Fibroblast of lung (primary cell): ENCODE measurements around the gene CNOT3. TPM values are rescaled to one million over a fixed set of nuclear protein-coding genes. Genes with fewer than 3 reads are reported as not detected.

ENCODE experiments used
- DNase-seq, 2 donors: peaks; one replicate each; pipeline versions ENCODE4 v3.0.0 to v3.0.0-alpha.2; 2010; ENCODE audit warnings: low read depth in 2 of 2
- H2AFZ ChIP-seq: 2 replicates; pipeline ENCODE4 v1.5.1; 2012; ENCODE audit warnings: low read length, control low read depth, inconsistent platforms
- H3K27ac ChIP-seq: 2 replicates; pipeline ENCODE4 v1.5.1; 2011; ENCODE audit warnings: low read length, control low read depth; ENCODE audit not compliant: insufficient read depth
- H3K27me3 ChIP-seq: 2 replicates; pipeline ENCODE4 v1.5.1; 2011; ENCODE audit warnings: mild to moderate bottlenecking, low read length; ENCODE audit not compliant: control insufficient read depth, insufficient read depth
- H3K36me3 ChIP-seq: 2 replicates; pipeline ENCODE4 v1.5.1; 2011; ENCODE audit warnings: low read length; ENCODE audit not compliant: control insufficient read depth, insufficient read depth
- H3K4me1 ChIP-seq: 2 replicates; pipeline ENCODE4 v1.5.1; 2011; ENCODE audit warnings: low read length; ENCODE audit not compliant: control insufficient read depth, insufficient read depth; ENCODE audit errors: extremely low read depth
- H3K4me2 ChIP-seq: 2 replicates; pipeline ENCODE4 v1.5.1; 2011; ENCODE audit warnings: low read length, control low read depth; ENCODE audit not compliant: insufficient read depth; ENCODE audit errors: extremely low read depth
- H3K4me3 ChIP-seq, 4 experiments: fragments of 200-600 bp in 1 of 4; sonication (generic) in 1 of 4; replicated peaks in 1 of 4; 2 replicates each; pipeline ENCODE4 v1.5.1; 2011 to 2016; ENCODE audit warnings: low read length in 4 of 4, low read depth in 3 of 4, mild to moderate bottlenecking in 3 of 4, control low read depth in 2 of 4, inconsistent platforms in 1 of 4, mixed read lengths in 1 of 4; ENCODE audit not compliant: insufficient read depth in 1 of 4; ENCODE audit errors: control extremely low read depth in 1 of 4
- H3K79me2 ChIP-seq: 2 replicates; pipeline ENCODE4 v1.5.1; 2012; ENCODE audit warnings: mild to moderate bottlenecking, low read length, inconsistent platforms; ENCODE audit not compliant: control insufficient read depth, insufficient read depth
- H3K9ac ChIP-seq: 2 replicates; pipeline ENCODE4 v1.5.1; 2011; ENCODE audit warnings: mild to moderate bottlenecking, low read length, control low read depth; ENCODE audit not compliant: insufficient read depth
- H3K9me3 ChIP-seq: 2 replicates; pipeline ENCODE4 v1.5.1; 2012; ENCODE audit warnings: low read depth, low read length; ENCODE audit not compliant: control insufficient read depth, insufficient read depth
- H4K20me1 ChIP-seq: 2 replicates; pipeline ENCODE4 v1.5.1; 2011; ENCODE audit warnings: low read length; ENCODE audit not compliant: control insufficient read depth, insufficient read depth; ENCODE audit errors: extremely low read depth
- CTCF ChIP-seq, 2 donors: IDR thresholded peaks in 1 of 2; conservative IDR thresholded peaks in 1 of 2; 1 replicate in 1 of 2; 2 replicates in 1 of 2; pipeline ENCODE4 v1.5.1; 2011 to 2012; ENCODE audit warnings: low read length in 2 of 2, control low read depth in 1 of 2, inconsistent platforms in 1 of 2, low read depth in 1 of 2, mild to moderate bottlenecking in 1 of 2
- EZH2 ChIP-seq: IDR thresholded peaks from 2 replicates; pipeline ENCODE4 v1.5.1; 2012; ENCODE audit warnings: low read length, control low read depth, mild to moderate bottlenecking; ENCODE audit errors: missing control alignments
- polyA plus RNA-seq, 2 donors: library from polyadenylated mRNA; depleted of rRNA in 1 of 2; stranded (reverse) in 1 of 2; unstranded in 1 of 2; fragments of >200 nt; gene quantifications; 2 replicates each; pipeline ENCODE4 v1.2.1, GENCODE V29; 2011 to 2012; ENCODE audit warnings: missing spikeins in 1 of 2
- total RNA-seq: library from RNA; depleted of rRNA; stranded (reverse); fragments of >200 nt; gene quantifications from 2 replicates; pipeline ENCODE4 v1.2.1, GENCODE V29; 2014

Gene CNOT3
- total and polyA plus RNA-seq, 2 donors (not counting 1 experiment from before 2014, with no cell fraction given), result 10.4 to 10.7 TPM

- no peak for DNase-seq
- Histone ChIP-seq H3K4me2 (no peak overlapping the region), H3K36me3 (peaks cover 48% of the 10 kb centered on the region)
These were observed 16.3 kb downstream of the CNOT3 start for GRCh38 chr19:54153731-54154326.

DNA sequence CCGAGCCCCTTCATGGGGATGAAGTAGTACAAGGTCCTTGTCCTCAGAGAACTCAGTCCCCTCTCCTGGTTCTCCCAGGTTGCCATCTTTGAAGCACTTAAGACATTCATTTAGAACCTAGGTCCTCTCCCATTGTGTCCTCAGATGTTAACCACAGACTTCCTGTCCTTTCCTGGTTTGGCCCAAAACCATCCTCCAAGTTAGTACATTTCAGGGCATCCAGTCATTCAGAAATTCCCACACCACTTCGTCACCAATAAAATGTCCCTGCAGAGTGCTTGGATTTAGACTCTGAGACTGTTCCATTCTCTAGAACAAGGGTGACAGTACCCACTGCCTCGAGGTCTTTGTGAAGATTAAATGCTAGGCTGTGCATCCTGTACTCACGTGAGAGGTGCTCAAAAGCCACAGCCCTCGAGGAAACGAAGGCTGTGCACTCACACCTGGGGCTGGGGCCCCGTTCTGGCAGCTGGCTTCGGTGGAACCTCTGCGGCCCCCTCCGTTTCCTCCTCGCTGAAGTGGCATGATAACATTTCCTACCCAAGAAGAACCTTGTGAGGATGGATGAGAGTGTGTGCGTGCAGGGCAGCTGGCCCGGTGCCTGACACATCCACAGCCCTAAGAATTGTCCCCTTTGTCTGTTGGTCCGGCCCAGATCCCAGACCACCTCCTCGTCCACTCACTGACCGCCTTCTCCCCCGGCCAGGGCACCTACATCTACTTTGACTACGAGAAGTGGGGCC lies 17.2 kb downstream of the CNOT3 start:
- Histone ChIP-seq H4K20me1 (no peaks in the 10 kb centered on the region), H3K36me3 (peaks cover 47% of the 10 kb centered on the region), H3K4me1 (peaks cover 22% of the 10 kb centered on the region), H3K4me2 (no peak overlapping the region), H2AFZ (no peak overlapping the region), H3K27me3 (no peaks in the 10 kb centered on the region), H3K9me3 (no peaks in the 10 kb centered on the region), H3K27ac (peak overlapping the region; percentile 44), H3K9ac (no peak overlapping the region), H3K79me2 (peaks cover 8% of the 10 kb centered on the region), H3K4me3 (no peak overlapping the region)
- peak in 1 of 2 donors; percentile 67 for DNase-seq
- no peak for TF ChIP-seq EZH2
- no peak for TF ChIP-seq CTCF (conservative IDR thresholded peaks at IDR 0.05 in 1 of 2, IDR thresholded peaks at IDR 0.05 in 1 of 2; ENCODE audit: low read depth in 1 of 2, low read length in 2 of 2)

More at GRCh38 chr19:54153731-54154326, 16.3 kb downstream of the CNOT3 start:
- no peaks in the 10 kb centered on the region for H3K27me3 ChIP-seq
- no peak overlapping the region for H3K4me3 ChIP-seq
- no peaks in the 10 kb centered on the region for H3K9me3 ChIP-seq
- H3K4me1 ChIP-seq, result peaks cover 18% of the 10 kb centered on the region
- H3K9ac ChIP-seq, result no peak overlapping the region
- TF ChIP-seq EZH2 (no peak), CTCF (conservative IDR thresholded peaks at IDR 0.05 in 1 of 2, IDR thresholded peaks at IDR 0.05 in 1 of 2; ENCODE audit: low read depth in 1 of 2, low read length in 2 of 2) (no peak)
- H2AFZ ChIP-seq, result no peak overlapping the region
- H4K20me1 ChIP-seq, result no peaks in the 10 kb centered on the region
- H3K79me2 ChIP-seq, result peaks cover 6% of the 10 kb centered on the region
- H3K27ac ChIP-seq, result peak overlapping the region; percentile 44

- DNase-seq, result no peak
- Histone ChIP-seq H3K79me2 (peaks cover 8% of the 10 kb centered on the region), H3K27ac (no peak overlapping the region), H4K20me1 (no peaks in the 10 kb centered on the region), H3K9me3 (no peaks in the 10 kb centered on the region), H3K4me1 (peaks cover 22% of the 10 kb centered on the region), H2AFZ (no peak overlapping the region), H3K9ac (no peak overlapping the region), H3K4me3 (no peak overlapping the region), H3K4me2 (no peak overlapping the region), H3K36me3 (peaks cover 43% of the 10 kb centered on the region), H3K27me3 (no peaks in the 10 kb centered on the region)
- TF ChIP-seq EZH2 (no peak), CTCF (conservative IDR thresholded peaks at IDR 0.05 in 1 of 2, IDR thresholded peaks at IDR 0.05 in 1 of 2; ENCODE audit: low read depth in 1 of 2, low read length in 2 of 2) (no peak)
These were observed 18.1 kb downstream of the CNOT3 start for GRCh38 chr19:54155694-54156093.
